HCT116 (cell line): ENCODE data around the gene EEPD1. TPM values are rescaled to one million over a fixed set of nuclear protein-coding genes. Genes with fewer than 3 reads are reported as not detected.

ENCODE experiments used
- ATAC-seq: fragments of 200-7000 bp; cut with Tn5 transposase; 2 replicates; pipeline ENCODE4 v1.9.1; 2020; ENCODE audit warnings: mild to moderate bottlenecking, moderate library complexity
- BruUV-seq: library from RNA; stranded (reverse); fragments of 400-500 nt; replicated peaks from 2 replicates; lab custom pipeline; 2021; lab: Mats Ljungman, UMichigan
- CTCF ChIA-PET: fragments of 300-600 bp; sonication (Branson Sonifier 250); formaldehyde crosslinking; loops from one replicate; lab custom pipeline; 2021; ENCODE audit warnings: antibody characterized with exemption; lab: Charles Lee
- POLR2A ChIA-PET: fragments of 300-600, 350-600 bp; sonication (Branson Sonifier 250); formaldehyde crosslinking; loops from one replicate; lab custom pipeline; 2021; ENCODE audit warnings: antibody characterized with exemption; lab: Charles Lee
- RAD21 ChIA-PET, 2 experiments: fragments of 300-600 bp; sonication (Branson Sonifier 250); formaldehyde crosslinking; loops; one replicate each; lab custom pipeline; 2023; ENCODE audit warnings: low total read pairs in 2 of 2; ENCODE audit not compliant: uncharacterized antibody in 2 of 2, unreplicated experiment in 2 of 2, low non-redundant PET in 1 of 2; lab: Charles Lee
- DNase-seq: peaks from one replicate; pipeline ENCODE4 v3.0.0-alpha.2; 2010; ENCODE audit warnings: low read depth, low spot score
- H2AFZ ChIP-seq: fragments of 200-600 bp; shearing (Covaris generic), sonication (generic); 2 replicates; pipeline ENCODE4 v1.6.1; 2017; ENCODE audit warnings: low read depth, mixed run types, mixed read lengths, antibody characterized with exemption, low read length; ENCODE audit not compliant: poor library complexity, severe bottlenecking
- H3K27ac ChIP-seq: 2 replicates; pipeline ENCODE4 v1.5.1; 2012; ENCODE audit warnings: low read depth, low read length
- H3K27me3 ChIP-seq: fragments of 200-600 bp; sonication (generic); 2 replicates; pipeline ENCODE4 v1.6.1; 2016; ENCODE audit warnings: mixed run types, low read length, mixed read lengths; ENCODE audit not compliant: insufficient read depth
- H3K36me3 ChIP-seq, 2 experiments: fragments of 200-500 bp in 1 of 2; fragments of 200-600 bp in 1 of 2; sonication (Bioruptor generic) in 1 of 2; sonication (generic) in 1 of 2; 2 replicates each; pipeline versions ENCODE4 v1.5.1 to v1.6.1; 2014 to 2016; ENCODE audit warnings: low read length in 2 of 2, inconsistent platforms in 1 of 2, mixed read lengths in 1 of 2, mixed run types in 1 of 2; ENCODE audit not compliant: insufficient read depth in 2 of 2, control insufficient read depth in 1 of 2
- H3K4me1 ChIP-seq, 2 experiments: fragments of 200-600 bp in 1 of 2; sonication (generic) in 1 of 2; 2 replicates each; pipeline versions ENCODE4 v1.5.1 to v1.6.1; 2012 to 2017; ENCODE audit warnings: low read length in 2 of 2, inconsistent platforms in 1 of 2, mild to moderate bottlenecking in 1 of 2, mixed read lengths in 1 of 2, mixed run types in 1 of 2, moderate library complexity in 1 of 2; ENCODE audit not compliant: insufficient read depth in 2 of 2, control insufficient read depth in 1 of 2
- H3K4me2 ChIP-seq: fragments of 200-600 bp; sonication (generic); 2 replicates; pipeline ENCODE4 v1.6.1; 2017; ENCODE audit warnings: mixed run types, low read length, mixed read lengths
- H3K4me3 ChIP-seq, 2 experiments: fragments of 200-600 bp in 1 of 2; sonication (generic) in 1 of 2; replicated peaks in 1 of 2; 2 replicates each; pipeline ENCODE4 v1.5.1; 2011 to 2016; ENCODE audit warnings: low read length in 2 of 2, control low read depth in 1 of 2, low read depth in 1 of 2, mild to moderate bottlenecking in 1 of 2, mixed read lengths in 1 of 2, mixed run types in 1 of 2
- H3K79me2 ChIP-seq: fragments of 200-600 bp; sonication (generic); 2 replicates; pipeline ENCODE4 v1.6.1; 2017; ENCODE audit warnings: mild to moderate bottlenecking, mixed run types, low read length, moderate library complexity, mixed read lengths; ENCODE audit not compliant: insufficient read depth
- H3K9ac ChIP-seq: fragments of 200-600 bp; sonication (generic); 2 replicates; pipeline ENCODE4 v1.6.1; 2016; ENCODE audit warnings: low read length, mixed read lengths
- H3K9me2 ChIP-seq: fragments of 200-600 bp; sonication (generic), shearing (Covaris generic); 2 replicates; pipeline ENCODE4 v1.6.1; 2017; ENCODE audit warnings: mixed run types, mild to moderate bottlenecking, moderate library complexity; ENCODE audit not compliant: insufficient read depth
- H3K9me3 ChIP-seq, 2 experiments: fragments of 200-500 bp in 1 of 2; fragments of 200-600 bp in 1 of 2; sonication (Bioruptor generic) in 1 of 2; sonication (generic) in 1 of 2; 2 replicates each; pipeline ENCODE4 v1.6.1; 2014 to 2017; ENCODE audit warnings: low read length in 2 of 2, mixed read lengths in 2 of 2, inconsistent platforms in 1 of 2, low read depth in 1 of 2, mild to moderate bottlenecking in 1 of 2, mixed run types in 1 of 2, moderate library complexity in 1 of 2; ENCODE audit not compliant: control insufficient read depth in 1 of 2, insufficient read depth in 1 of 2
- H4K20me1 ChIP-seq: fragments of 200-600 bp; sonication (generic), shearing (Covaris generic); 2 replicates; pipeline ENCODE4 v1.6.1; 2017; ENCODE audit warnings: mixed run types, mild to moderate bottlenecking, moderate library complexity; ENCODE audit not compliant: insufficient read depth
- ATF3 ChIP-seq: IDR thresholded peaks from 2 replicates; pipeline ENCODE4 v1.6.1; 2012
- CEBPB ChIP-seq: IDR thresholded peaks from 2 replicates; pipeline ENCODE4 v1.6.1; 2012; ENCODE audit warnings: low read depth
- ELF1 ChIP-seq: IDR thresholded peaks from 2 replicates; pipeline ENCODE4 v1.6.1; 2012; ENCODE audit warnings: low read depth, borderline replicate concordance
- EZH2phosphoT487 ChIP-seq: fragments of 200-600 bp; IDR thresholded peaks from 2 replicates; pipeline ENCODE4 v1.6.1; 2018; ENCODE audit warnings: antibody characterized with exemption, borderline replicate concordance
- JUND ChIP-seq: IDR thresholded peaks from 2 replicates; pipeline ENCODE4 v1.6.1; 2012
- MAX ChIP-seq: IDR thresholded peaks from 2 replicates; pipeline ENCODE4 v1.6.1; 2012
- POLR2A ChIP-seq: IDR thresholded peaks from 2 replicates; pipeline ENCODE4 v1.7.0; 2011; ENCODE audit warnings: borderline replicate concordance; ENCODE audit not compliant: insufficient read depth, insufficient read length; ENCODE audit errors: extremely low read depth
- SIN3A ChIP-seq: IDR thresholded peaks from 2 replicates; pipeline ENCODE4 v1.6.1; 2012; ENCODE audit warnings: low read depth
- SP1 ChIP-seq: IDR thresholded peaks from 2 replicates; pipeline ENCODE4 v1.6.1; 2012; ENCODE audit warnings: low read depth
- SRF ChIP-seq: IDR thresholded peaks from 2 replicates; pipeline ENCODE4 v1.6.1; 2012; ENCODE audit warnings: low read depth
- TCF7L2 ChIP-seq: IDR thresholded peaks from 2 replicates; pipeline ENCODE4 v1.7.0; 2011; ENCODE audit warnings: borderline replicate concordance, inconsistent platforms; ENCODE audit not compliant: insufficient read depth, insufficient read length; ENCODE audit errors: extremely low read depth
- ZFX ChIP-seq: fragments of 450-650 bp; IDR thresholded peaks from 2 replicates; pipeline ENCODE4 v1.6.1; 2017
- intact Hi-C: fragments of 100-400 bp; cut with micrococcal nuclease; formaldehyde crosslinking; loops from 2 replicates; pipeline ENCODE4 v1.10.0; 2022
- total RNA-seq: library from RNA; stranded (reverse); gene quantifications from one replicate; pipeline ENCODE4 v1.2.1, GENCODE V29; 2021; ENCODE audit not compliant: unreplicated experiment
- TF ChIP-seq, protein P1 (sequence below), 3 experiments: fragments of 200-600 bp in 1 of 3; sonication (generic) in 1 of 3; IDR thresholded peaks in 2 of 3; conservative IDR thresholded peaks in 1 of 3; 2 replicates each; pipeline ENCODE4 v1.5.1; 2012 to 2017; ENCODE audit warnings: low read depth in 2 of 3, low read length in 2 of 3, antibody characterized with exemption in 1 of 3, borderline replicate concordance in 1 of 3, control low read depth in 1 of 3, mild to moderate bottlenecking in 1 of 3, mixed read lengths in 1 of 3, mixed run types in 1 of 3, moderate library complexity in 1 of 3; ENCODE audit not compliant: insufficient read depth in 1 of 3
- TF ChIP-seq, protein P2 (sequence below): IDR thresholded peaks from 2 replicates; pipeline ENCODE4 v1.6.1; 2012; ENCODE audit warnings: low read depth

The EEPD1 gene
- total RNA-seq, 1 experiment from 2014 or later = 4.2 TPM

DNA sequence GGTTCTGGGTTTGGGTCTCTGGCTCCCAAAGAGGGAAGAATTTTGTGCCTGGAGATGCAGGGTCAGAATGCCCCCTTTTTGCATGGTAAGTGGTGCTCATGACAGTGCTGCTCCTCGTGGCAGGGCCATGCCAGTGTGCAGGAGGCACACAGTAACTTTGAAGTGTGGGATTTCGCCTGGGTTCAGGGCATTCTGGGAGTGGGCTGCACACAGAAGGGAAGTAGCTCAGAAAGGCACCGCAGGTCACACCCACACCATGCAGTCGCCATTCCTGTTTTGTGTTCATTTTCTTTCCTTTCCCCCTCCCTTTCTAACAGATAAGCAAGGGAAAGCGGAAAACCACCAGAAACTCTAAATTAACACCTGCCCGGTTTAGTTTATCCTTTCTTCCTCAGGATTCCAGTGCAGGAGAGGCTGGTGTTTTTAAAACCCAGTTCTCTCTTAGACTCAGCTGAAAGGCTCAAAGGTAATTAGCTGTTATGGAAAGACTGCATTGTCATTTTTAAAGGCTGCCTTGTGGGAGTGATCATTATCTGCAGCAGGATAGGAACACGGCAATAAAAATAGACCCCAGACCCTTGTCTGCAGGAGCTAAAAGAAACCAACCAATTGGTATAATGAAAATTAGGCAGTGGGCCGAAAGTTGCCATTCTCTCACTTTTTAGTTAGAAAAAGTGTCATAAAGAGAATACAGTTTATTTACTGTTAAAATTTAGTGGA, 50.2 kb downstream of the EEPD1 start:
- no TSS peak for BruUV-seq
- Histone ChIP-seq H3K9me2 (no peaks in the 10 kb centered on the region), H4K20me1 (no peaks in the 10 kb centered on the region), H3K9me3 (no peaks in the 10 kb centered on the region), H3K4me1 (peaks cover 3 to 12% of the 10 kb centered on the region in 2 experiments; a peak in 2 of 4 replicates), H2AFZ (no peak overlapping the region), H3K4me2 (no peak overlapping the region), H3K4me3 (no peak overlapping the region), H3K9ac (no peak overlapping the region), H3K27me3 (no peaks in the 10 kb centered on the region), H3K79me2 (no peaks in the 10 kb centered on the region), H3K36me3 (no peaks in the 10 kb centered on the region), H3K27ac (no peak overlapping the region)
- TF ChIP-seq SRF (no peak), SP1 (no peak), ATF3 (no peak), EZH2phosphoT487 (no peak)
- no peak for ATAC-seq
- CTCF ChIA-PET = no interaction called here
- POLR2A ChIA-PET = no interaction called here
- RAD21 ChIA-PET = no interaction called here
- intact Hi-C loops = no loop called here
- DNase-seq = no peak

- RAD21 ChIA-PET = no interaction called here
- Histone ChIP-seq H3K4me3 (no peak overlapping the region), H3K9ac (no peak overlapping the region), H4K20me1 (no peaks in the 10 kb centered on the region), H3K4me2 (no peak overlapping the region), H3K36me3 (no peaks in the 10 kb centered on the region), H2AFZ (no peak overlapping the region), H3K9me3 (no peaks in the 10 kb centered on the region), H3K9me2 (no peaks in the 10 kb centered on the region), H3K27me3 (no peaks in the 10 kb centered on the region), H3K27ac (no peak overlapping the region), H3K79me2 (no peaks in the 10 kb centered on the region), H3K4me1 (peaks cover 3 to 14% of the 10 kb centered on the region in 2 experiments; a peak in 2 of 4 replicates)
- CTCF ChIA-PET = no interaction called here
- POLR2A ChIA-PET = no interaction called here
- no peak for DNase-seq
- no TSS peak for BruUV-seq
- no peak for ATAC-seq
- intact Hi-C loops = no loop called here
- TF ChIP-seq, protein P1, sequence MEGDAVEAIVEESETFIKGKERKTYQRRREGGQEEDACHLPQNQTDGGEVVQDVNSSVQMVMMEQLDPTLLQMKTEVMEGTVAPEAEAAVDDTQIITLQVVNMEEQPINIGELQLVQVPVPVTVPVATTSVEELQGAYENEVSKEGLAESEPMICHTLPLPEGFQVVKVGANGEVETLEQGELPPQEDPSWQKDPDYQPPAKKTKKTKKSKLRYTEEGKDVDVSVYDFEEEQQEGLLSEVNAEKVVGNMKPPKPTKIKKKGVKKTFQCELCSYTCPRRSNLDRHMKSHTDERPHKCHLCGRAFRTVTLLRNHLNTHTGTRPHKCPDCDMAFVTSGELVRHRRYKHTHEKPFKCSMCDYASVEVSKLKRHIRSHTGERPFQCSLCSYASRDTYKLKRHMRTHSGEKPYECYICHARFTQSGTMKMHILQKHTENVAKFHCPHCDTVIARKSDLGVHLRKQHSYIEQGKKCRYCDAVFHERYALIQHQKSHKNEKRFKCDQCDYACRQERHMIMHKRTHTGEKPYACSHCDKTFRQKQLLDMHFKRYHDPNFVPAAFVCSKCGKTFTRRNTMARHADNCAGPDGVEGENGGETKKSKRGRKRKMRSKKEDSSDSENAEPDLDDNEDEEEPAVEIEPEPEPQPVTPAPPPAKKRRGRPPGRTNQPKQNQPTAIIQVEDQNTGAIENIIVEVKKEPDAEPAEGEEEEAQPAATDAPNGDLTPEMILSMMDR (IDR thresholded peaks at IDR 0.05 in 2 of 3, conservative IDR thresholded peaks at IDR 0.05 in 1 of 3; ENCODE audit: borderline replicate concordance in 1 of 3, insufficient read depth in 1 of 3, low read depth in 2 of 3, low read length in 2 of 3) = no peak
- TF ChIP-seq POLR2A = no peak
- TF ChIP-seq CEBPB = no peak
- TF ChIP-seq, protein P2, sequence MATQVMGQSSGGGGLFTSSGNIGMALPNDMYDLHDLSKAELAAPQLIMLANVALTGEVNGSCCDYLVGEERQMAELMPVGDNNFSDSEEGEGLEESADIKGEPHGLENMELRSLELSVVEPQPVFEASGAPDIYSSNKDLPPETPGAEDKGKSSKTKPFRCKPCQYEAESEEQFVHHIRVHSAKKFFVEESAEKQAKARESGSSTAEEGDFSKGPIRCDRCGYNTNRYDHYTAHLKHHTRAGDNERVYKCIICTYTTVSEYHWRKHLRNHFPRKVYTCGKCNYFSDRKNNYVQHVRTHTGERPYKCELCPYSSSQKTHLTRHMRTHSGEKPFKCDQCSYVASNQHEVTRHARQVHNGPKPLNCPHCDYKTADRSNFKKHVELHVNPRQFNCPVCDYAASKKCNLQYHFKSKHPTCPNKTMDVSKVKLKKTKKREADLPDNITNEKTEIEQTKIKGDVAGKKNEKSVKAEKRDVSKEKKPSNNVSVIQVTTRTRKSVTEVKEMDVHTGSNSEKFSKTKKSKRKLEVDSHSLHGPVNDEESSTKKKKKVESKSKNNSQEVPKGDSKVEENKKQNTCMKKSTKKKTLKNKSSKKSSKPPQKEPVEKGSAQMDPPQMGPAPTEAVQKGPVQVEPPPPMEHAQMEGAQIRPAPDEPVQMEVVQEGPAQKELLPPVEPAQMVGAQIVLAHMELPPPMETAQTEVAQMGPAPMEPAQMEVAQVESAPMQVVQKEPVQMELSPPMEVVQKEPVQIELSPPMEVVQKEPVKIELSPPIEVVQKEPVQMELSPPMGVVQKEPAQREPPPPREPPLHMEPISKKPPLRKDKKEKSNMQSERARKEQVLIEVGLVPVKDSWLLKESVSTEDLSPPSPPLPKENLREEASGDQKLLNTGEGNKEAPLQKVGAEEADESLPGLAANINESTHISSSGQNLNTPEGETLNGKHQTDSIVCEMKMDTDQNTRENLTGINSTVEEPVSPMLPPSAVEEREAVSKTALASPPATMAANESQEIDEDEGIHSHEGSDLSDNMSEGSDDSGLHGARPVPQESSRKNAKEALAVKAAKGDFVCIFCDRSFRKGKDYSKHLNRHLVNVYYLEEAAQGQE = no peak
- no peak for TF ChIP-seq SRF
- TF ChIP-seq JUND = no peak
- TF ChIP-seq ZFX = no peak
- no peak for TF ChIP-seq SIN3A
- TF ChIP-seq MAX = no peak
- no peak for TF ChIP-seq TCF7L2
- no peak for TF ChIP-seq SP1
- TF ChIP-seq ELF1 = no peak
Observed at GRCh38 chr7:36204044-36204663, 51.1 kb downstream of the EEPD1 start.
